Skeletal muscle tissue (tissue), 4 donors: ENCODE results near the gene CASKIN1. TPM values are rescaled to one million over a fixed set of nuclear protein-coding genes. Genes with fewer than 3 reads are reported as not detected.
A peak's percentile ranks its signal among the peaks of the same experiment; 100 is the strongest.

Experiments
- H3K27ac ChIP-seq: one replicate; pipeline ENCODE4 v1.7.0; 2013; ENCODE audit warnings: mild to moderate bottlenecking, low read depth, low read length, inconsistent platforms
- H3K27me3 ChIP-seq, 3 donors: one replicate each; pipeline ENCODE4 v1.7.0; 2013; ENCODE audit warnings: low read length in 3 of 3; ENCODE audit not compliant: control insufficient read depth in 3 of 3, insufficient read depth in 3 of 3
- H3K36me3 ChIP-seq, 3 donors: one replicate each; pipeline ENCODE4 v1.7.0; 2013; ENCODE audit warnings: low read length in 3 of 3; ENCODE audit not compliant: control insufficient read depth in 3 of 3, insufficient read depth in 3 of 3
- H3K4me1 ChIP-seq, 3 donors: one replicate each; pipeline ENCODE4 v1.7.0; 2013; ENCODE audit warnings: low read length in 3 of 3, mild to moderate bottlenecking in 3 of 3; ENCODE audit not compliant: control insufficient read depth in 3 of 3, insufficient read depth in 3 of 3
- H3K4me3 ChIP-seq, 3 donors: one replicate each; pipeline ENCODE4 v1.7.0; 2013; ENCODE audit warnings: low read length in 3 of 3
- H3K9ac ChIP-seq, 3 donors: one replicate each; pipeline ENCODE4 v1.7.0; 2013; ENCODE audit warnings: low read length in 3 of 3, mild to moderate bottlenecking in 3 of 3, moderate library complexity in 2 of 3, low read depth in 1 of 3
- H3K9me3 ChIP-seq, 3 donors: one replicate each; pipeline ENCODE4 v1.7.0; 2013; ENCODE audit warnings: low read length in 3 of 3; ENCODE audit not compliant: control insufficient read depth in 3 of 3
- total RNA-seq: library from RNA; depleted of rRNA; stranded (reverse); fragments of >200 nt; gene quantifications from one replicate; pipeline ENCODE4 v1.2.3, GENCODE V29; 2014
- donor health status: Osteomylitis.

The CASKIN1 gene
- total RNA-seq, 1 donor from 2014 or later = 0.52 TPM

DNA sequence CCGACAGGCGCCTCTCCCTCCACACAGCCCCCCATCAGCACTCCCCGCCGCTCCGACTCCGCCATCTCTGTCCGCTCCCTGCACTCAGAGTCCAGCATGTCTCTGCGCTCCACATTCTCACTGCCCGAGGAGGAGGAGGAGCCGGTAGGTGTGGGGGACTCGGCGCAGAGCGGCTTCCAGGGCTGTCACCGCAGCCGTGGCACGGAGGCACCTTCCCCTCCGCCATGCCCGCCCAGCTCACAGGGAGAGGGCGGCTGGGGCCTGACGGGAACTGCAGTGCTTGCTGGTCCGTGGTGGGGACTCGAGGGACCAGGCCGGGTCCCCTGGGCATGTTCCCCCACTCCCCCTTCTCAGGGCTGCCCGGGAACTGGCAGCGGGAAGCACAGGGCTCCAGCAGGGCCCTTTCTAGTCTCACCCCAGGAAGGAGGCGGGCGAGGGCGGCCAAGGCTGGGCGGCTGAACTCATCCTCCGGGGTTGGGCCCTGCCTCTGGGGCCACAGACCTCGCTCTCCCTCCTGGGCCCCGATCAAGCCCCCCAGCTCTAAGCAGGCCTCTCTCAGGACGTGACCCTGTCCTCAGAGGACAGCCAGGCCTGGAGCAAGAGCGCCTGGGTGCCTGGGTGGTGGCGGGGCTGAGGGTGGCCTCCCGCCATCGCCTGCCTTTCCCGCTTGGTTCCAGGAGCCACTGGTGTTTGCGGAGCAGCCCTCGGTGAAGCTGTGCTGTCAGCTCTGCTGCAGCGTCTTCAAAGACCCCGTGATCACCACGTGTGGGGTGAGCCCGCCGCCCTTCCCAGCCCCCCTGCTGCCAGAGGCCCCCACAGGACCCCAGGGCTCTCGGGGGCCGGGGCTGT is 25.6 kb downstream of the CASKIN1 start:
- peak overlapping the region; percentile 70 for H3K27ac ChIP-seq

DNA sequence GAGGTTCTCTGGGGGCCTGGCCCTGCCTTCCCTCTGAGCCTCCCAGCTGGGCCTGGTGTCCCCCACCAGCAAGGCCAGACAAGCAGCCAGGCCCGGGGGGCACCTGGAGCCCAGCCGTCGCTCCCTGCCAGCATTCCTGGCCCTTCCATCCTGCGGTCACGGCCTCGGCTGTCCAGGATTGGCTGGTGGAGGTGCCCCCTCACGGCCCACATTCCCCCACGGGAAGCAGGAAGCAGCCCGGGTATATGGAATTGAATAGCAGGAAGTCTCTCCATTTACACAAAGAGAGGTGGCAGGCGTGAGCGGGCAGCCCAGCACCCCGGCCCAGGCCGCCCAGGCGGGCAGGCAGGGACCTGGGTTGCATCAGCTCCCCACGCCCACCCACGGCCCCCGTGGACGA is 26.3 kb downstream of the CASKIN1 start:
- peak overlapping the region; percentile 70 for H3K27ac ChIP-seq

More for the DNA sequence above, 25.6 kb downstream of the CASKIN1 start:
- peak overlapping the region in 1 of 3 donors; percentile 35 for H3K4me3 ChIP-seq
- H3K36me3 ChIP-seq = peaks cover 29 to 48% (median 42%) of the 10 kb centered on the region in 3 donors
- H3K27me3 ChIP-seq = no peaks in the 10 kb centered on the region
- no peaks in the 10 kb centered on the region for H3K9me3 ChIP-seq
- H3K4me1 ChIP-seq = peaks cover 4 to 14% (median 9%) of the 10 kb centered on the region in 3 donors
- H3K9ac ChIP-seq = peak overlapping the region in 2 of 3 donors; percentile 8 to 32

DNA sequence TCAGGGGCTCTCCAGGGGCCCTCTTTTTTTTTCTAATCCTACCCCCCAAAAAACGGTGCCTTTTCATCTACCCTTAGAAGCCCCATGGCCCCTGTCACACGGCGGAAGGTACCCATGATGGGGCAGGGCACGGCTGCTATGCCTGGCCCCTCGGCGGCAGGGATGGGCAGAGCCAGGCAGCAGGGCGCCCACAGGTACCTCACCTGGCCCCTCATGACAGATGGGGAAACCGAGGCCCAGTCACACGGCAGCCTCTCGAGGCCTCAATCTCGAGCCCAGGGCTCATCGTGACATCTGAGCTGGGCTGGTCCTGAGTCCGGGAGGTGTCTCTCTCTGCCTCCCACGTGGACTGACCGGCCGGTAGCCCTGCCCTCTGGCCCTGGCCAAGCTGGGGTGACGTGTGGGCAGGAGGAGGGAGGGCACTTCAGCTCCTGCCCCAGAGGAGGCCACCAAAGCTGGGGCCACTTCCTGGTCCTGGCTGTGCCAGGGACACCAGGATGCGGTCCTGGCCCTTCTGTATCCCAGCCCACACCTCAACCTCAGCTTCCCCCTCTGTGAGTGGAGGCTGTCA is 29.3 kb downstream of the CASKIN1 start:
- no peaks in the 10 kb centered on the region for H3K27me3 ChIP-seq
- H3K4me3 ChIP-seq = no peak overlapping the region
- H3K9me3 ChIP-seq = no peaks in the 10 kb centered on the region
- H3K27ac ChIP-seq = no peak overlapping the region
- no peak overlapping the region for H3K9ac ChIP-seq
- peaks cover 2 to 29% (median 19%) of the 10 kb centered on the region in 3 donors for H3K36me3 ChIP-seq
- H3K4me1 ChIP-seq = peaks cover 4 to 14% (median 9%) of the 10 kb centered on the region in 3 donors

More for the DNA sequence above, 26.3 kb downstream of the CASKIN1 start:
- no peak overlapping the region for H3K4me3 ChIP-seq
- peak overlapping the region in 2 of 3 donors; percentile 32 to 66 for H3K9ac ChIP-seq
- no peaks in the 10 kb centered on the region for H3K9me3 ChIP-seq
- H3K4me1 ChIP-seq = peaks cover 4 to 14% (median 9%) of the 10 kb centered on the region in 3 donors
- peaks cover 22 to 42% (median 35%) of the 10 kb centered on the region in 3 donors for H3K36me3 ChIP-seq
- no peaks in the 10 kb centered on the region for H3K27me3 ChIP-seq

DNA sequence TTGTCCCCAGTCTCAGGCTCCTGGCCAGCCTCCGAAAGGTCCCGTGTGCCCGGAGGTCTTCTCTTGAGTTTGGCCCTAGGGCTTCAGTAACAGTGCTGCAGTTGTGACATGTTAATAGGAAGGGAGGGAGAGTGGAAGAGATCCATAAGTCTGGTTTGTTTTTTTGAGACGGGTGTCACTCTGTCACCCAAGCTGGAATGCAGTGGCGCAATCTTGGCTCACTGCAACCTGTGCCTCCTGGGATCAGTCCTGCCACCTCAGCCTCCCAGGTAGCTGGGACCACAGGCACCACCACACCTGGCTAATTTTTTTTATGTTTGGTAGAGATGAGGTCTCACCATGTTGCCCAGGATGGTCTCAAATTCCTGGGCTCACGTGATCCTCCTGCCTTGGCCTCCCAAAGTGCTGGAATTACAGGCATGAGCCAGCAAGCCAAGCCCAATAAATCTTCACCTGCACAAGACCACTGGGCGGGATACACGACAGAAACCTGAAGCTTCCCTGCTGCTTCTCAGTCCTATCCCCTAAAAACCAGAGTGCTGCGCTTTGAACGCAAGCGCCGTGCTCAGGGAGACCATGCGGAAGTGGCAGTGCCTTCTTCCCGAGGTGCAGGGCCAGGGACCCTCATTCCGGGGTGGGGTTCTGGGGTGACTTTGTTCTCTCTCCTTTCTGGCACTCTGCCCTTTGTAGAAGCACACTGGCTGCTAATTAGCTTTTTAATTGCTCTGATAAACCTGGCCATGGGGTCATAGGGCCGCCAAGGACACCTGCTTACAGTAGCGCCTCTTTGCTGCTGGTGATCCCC is 29.9 kb downstream of the CASKIN1 start:
- Histone ChIP-seq H3K27ac (no peak overlapping the region), H3K4me1 (peaks cover 7 to 20% (median 11%) of the 10 kb centered on the region in 3 donors), H3K36me3 (peaks cover 2 to 23% (median 13%) of the 10 kb centered on the region in 3 donors), H3K9ac (no peak overlapping the region), H3K27me3 (no peaks in the 10 kb centered on the region), H3K4me3 (no peak overlapping the region), H3K9me3 (no peaks in the 10 kb centered on the region)

DNA sequence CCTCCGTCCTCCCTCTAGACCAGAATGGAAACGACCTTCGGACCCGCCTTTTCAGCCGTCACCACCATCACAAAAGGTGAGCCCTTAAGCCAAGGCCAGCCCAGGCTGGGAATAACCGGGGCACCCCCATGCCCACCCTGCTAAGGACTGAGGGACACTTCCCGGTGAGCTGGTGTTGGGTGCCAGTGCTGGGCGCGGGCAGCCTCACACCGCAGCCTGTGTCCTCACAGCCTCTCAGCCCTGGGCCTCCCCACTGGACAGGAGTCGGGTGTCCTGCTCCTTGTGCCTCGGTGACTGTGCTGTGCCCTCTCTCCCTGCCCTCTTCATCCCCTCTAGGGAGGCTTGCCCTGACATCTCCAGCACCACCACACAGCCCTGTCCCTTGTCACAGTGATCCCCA is 30.5 kb downstream of the CASKIN1 start:
- peaks cover 10 to 23% (median 14%) of the 10 kb centered on the region in 3 donors for H3K4me1 ChIP-seq
- H3K4me3 ChIP-seq = no peak overlapping the region
- no peak overlapping the region for H3K27ac ChIP-seq
- no peaks in the 10 kb centered on the region for H3K9me3 ChIP-seq
- peaks cover 2 to 20% (median 12%) of the 10 kb centered on the region in 3 donors for H3K36me3 ChIP-seq
- H3K9ac ChIP-seq = no peak overlapping the region
- no peaks in the 10 kb centered on the region for H3K27me3 ChIP-seq

DNA sequence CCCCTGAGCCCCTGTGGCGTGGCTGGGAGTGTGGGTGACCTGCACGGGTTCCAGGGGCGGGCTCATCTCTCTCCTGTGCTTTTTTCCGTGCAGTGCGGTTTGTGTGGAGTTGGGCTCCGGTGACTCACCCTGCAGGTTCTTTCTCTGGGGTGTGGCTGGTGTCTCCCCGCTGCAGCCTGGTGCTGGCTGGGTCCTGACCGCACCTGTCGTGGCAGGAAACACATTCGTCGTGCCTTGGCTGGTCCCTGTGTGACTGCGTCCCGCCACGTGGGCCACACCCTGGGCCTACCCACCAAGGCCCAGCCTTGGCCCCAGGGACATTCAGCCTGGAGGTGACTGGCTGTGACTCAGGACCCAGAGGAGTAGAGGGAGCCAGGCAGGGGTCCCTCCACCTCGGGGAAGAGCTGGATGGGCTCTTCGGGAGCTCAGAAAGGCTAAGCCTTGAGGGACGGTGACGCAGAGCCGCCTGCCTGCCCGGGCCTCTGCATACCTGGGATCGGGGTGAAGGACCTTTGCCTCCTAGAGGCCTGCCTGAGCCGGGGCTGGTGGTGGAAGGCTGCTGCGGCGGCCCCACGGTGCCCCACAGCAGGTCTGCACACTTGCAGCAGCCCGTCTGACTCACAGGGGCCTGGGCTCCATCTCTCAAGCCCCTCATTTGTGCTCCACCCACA is 33.1 kb downstream of the CASKIN1 start:
- no peaks in the 10 kb centered on the region for H3K27me3 ChIP-seq
- peaks cover 2 to 16% (median 9%) of the 10 kb centered on the region in 3 donors for H3K36me3 ChIP-seq
- no peak overlapping the region for H3K9ac ChIP-seq
- H3K4me3 ChIP-seq = no peak overlapping the region
- no peaks in the 10 kb centered on the region for H3K9me3 ChIP-seq
- H3K4me1 ChIP-seq = peaks cover 14 to 28% (median 20%) of the 10 kb centered on the region in 3 donors
- H3K27ac ChIP-seq = no peak overlapping the region

DNA sequence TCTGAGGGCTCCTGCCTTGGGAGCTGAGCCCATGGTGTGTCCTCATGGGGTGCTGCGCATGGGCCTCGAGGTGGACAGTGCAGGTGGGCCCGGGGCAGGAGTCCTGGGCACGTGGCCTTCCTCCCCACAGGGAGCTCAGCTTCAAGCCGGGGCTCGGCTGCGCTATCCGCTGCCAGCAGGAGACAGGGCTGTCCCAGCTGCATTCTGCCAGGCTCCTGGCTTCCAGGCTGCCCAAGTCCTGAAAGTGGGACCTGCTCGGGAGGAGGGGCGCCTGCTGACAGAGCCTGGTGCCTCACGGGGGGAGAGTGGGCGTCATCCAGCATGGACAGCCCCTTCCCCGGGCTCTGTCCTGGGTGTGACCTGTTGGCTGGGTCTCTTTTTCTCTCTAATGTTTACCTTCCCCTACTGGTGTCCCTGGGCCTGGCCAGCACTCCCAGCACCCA is 33.7 kb downstream of the CASKIN1 start:
- no peak overlapping the region for H3K9ac ChIP-seq
- no peak overlapping the region for H3K27ac ChIP-seq
- H3K36me3 ChIP-seq = peaks cover 0 to 12% (median 6%) of the 10 kb centered on the region in 3 donors
- H3K4me3 ChIP-seq = no peak overlapping the region
- H3K4me1 ChIP-seq = peaks cover 20 to 34% (median 27%) of the 10 kb centered on the region in 3 donors
- H3K9me3 ChIP-seq = no peaks in the 10 kb centered on the region
- H3K27me3 ChIP-seq = no peaks in the 10 kb centered on the region

DNA sequence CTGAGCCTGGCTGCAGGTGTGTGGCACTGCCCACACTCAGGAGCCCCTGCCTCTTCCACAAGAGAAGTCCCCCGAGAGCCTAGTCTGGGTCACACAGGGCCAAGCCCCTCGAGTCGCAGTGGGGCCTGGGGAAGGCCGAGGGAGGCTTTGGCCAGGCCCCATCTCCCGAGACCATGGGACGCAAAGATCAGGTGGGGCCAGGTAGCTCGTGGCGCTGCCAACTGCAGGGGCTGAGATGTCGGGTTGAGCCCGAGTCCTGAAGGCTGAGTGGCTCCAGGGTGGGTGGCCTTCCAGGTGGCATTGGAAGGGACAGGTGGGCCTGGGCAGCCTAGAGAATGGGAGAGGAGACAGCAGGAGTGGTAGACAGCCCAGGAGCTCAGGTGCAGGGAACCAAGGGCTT is 34.5 kb downstream of the CASKIN1 start:
- Histone ChIP-seq H3K9ac (peak overlapping the region in 1 of 3 donors; percentile 38), H3K27ac (peak overlapping the region; percentile 19), H3K27me3 (no peaks in the 10 kb centered on the region), H3K4me1 (peaks cover 28 to 42% (median 34%) of the 10 kb centered on the region in 3 donors), H3K4me3 (no peak overlapping the region), H3K9me3 (no peaks in the 10 kb centered on the region), H3K36me3 (peaks cover 0 to 10% (median 3%) of the 10 kb centered on the region in 3 donors)

DNA sequence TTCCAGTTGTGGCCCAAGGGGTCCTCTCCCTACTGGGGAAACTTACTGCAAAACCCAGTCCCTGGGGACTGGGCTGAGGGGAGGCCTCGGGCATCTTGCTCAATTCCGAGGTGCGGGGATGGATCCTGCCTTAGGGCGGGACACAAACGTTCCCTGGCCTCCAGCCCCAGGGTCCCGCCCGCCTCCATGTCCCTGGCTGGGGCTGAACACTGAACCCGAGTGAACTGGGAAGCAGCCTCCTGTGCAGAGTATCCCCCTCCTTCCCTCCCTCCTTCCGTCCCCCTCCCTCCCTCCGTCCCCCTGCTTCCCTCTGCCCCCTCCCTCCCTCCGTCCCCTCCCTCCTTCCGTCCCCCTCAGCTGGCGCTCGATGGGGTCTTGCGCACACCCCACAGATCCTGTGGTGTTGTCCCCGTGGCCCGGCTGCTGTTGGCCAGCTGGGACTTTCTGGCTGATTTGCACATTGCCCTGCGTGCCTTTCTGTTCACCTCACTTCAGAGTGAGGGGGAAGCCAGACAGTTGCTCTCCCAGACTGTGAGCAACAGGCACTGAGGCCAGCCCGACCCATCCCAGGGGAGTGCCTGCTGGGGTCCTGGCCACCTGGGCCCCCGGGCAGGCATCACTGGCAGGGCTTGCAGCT is 35.4 kb downstream of the CASKIN1 start:
- peaks cover 37 to 50% (median 42%) of the 10 kb centered on the region in 3 donors for H3K4me1 ChIP-seq
- H3K27me3 ChIP-seq = no peaks in the 10 kb centered on the region
- H3K27ac ChIP-seq = peak overlapping the region; percentile 54
- no peaks in the 10 kb centered on the region for H3K9me3 ChIP-seq
- no peak overlapping the region for H3K4me3 ChIP-seq
- peaks cover 0 to 4% (median 1%) of the 10 kb centered on the region in 3 donors for H3K36me3 ChIP-seq
- peak overlapping the region; percentile 20 to 40 (median 38) for H3K9ac ChIP-seq
